ENCODE results near the gene NTRK3.

Gene NTRK3

DNA sequence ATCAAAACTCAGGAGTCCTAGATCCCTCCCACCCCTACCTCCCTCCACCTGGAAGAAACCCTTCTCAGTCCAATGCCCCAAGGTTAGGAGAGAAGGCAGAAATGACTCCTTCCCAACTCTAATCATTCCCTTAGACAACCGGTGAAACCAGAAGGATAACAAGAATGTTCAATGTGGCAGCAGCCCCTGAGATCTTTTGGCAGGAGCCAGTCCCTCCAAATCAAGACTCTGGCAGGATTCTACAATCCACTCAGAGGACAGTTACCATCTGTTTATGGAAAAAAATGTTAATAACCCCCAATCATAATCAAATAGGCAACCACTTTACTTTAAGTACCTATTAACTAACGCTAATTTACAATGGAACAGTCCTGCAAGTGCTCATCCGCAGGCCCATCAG lies 136.5 kb downstream of the NTRK3 start:
- no peak for DNase-seq (ENCODE audit: low read depth in 3 of 3)

DNA sequence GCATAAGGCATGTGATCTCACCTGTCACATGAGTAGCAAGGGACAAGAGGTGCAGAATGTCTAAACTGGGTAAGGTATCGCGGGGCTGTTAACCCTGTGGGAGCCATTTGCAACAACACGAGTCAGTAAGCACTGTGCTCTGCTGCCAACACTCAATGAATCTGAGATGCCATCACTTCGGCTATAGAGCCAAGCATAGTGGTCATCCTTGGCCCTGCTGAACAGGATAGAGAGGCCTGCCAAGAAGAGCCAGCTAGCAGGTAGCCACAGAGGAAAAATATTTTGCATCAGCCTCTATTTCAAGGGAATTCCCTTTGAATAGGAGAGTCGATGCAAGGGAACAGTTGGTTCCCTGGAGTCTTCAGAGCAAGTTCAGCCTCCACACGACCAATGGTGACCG lies 137.8 kb downstream of the NTRK3 start:
- no peak for DNase-seq (ENCODE audit: low read depth in 3 of 3)

DNA sequence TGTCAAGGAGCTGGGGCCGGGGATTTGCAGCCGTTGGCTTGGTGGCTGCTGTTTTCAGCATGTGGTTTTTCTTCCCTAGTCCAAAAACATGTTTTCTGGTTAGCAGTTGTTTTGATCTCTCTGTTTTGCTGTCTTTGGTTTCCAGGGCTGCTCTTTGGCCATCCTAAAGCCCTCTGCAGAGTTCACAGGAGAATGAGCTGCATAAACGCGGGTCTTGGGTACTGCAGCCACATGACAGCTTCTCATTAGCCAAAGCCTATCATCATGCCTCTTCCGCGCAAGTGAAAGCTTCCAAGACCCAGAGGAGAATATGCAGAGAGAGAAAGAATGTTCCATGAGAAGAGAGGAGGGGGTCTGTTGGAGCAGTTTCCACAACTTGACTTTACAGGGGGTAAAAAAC lies 138.5 kb downstream of the NTRK3 start:
- DNase-seq (ENCODE audit: low read depth in 3 of 3): no peak

DNA sequence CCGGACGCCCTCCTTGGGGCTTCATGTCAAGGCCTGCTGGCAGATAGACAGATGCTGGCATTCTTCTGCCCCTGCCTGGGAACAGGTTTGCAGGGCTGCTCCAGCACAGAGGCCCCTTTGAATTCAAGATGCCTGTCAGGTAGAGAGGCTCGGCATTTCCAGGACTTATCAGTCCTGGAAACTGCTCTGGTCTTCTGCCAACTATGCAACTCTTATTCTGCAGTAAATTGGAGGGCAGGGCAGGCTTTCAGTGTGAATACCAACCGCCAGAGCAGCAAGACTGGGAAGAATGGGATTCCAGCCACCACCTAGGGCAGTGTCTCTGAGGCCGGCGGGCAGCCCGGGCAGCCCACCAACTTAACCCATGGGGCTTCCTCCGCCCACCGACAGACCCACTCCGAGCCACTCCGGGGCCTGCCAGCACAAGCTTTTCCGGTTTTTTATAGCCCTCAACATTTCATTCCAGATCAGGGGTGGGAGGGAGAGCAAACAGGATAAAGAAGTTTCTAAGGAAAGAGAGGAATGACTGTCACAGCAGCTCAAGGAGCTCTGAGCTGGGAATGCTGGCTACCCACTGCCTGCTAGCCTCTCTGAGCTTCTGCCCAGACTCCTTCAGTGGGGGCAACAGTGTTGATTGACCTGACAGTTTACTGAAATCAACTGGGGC lies 140.9 kb downstream of the NTRK3 start:
- DNase-seq (ENCODE audit: low read depth in 3 of 3): no peak

DNA sequence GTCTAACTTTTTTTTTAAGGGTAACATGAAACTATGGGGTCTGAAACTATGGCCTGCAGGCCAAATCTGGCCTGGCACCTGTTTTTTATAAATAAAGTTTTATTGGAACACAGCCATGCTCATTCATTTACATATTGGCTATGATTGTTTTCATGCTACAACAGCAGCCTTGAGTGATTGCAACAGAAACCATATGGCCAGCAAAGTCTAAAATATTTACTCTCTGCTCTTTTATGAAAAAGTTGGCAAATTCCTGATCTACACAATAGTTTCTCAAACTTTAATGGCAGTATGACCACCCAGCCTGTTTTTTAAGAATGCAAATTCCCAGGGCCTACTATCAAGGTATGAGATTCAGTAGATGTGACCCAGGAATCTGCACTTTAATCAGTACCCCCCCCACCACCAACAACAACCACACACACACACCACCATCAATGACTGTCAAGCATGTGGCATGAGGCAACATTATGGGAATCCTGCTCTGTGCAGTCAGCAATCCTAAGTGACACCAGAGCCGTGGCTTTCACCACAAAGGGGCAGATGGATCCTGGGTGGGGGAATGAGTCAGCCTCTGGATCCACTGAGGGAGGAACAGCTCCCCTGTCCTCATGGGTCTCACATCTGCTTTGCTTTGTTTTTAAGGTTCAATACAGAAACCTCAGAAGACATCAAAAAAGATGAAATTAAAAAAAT lies 142.8 kb downstream of the NTRK3 start:
- DNase-seq (ENCODE audit: low read depth in 3 of 3): no peak

DNA sequence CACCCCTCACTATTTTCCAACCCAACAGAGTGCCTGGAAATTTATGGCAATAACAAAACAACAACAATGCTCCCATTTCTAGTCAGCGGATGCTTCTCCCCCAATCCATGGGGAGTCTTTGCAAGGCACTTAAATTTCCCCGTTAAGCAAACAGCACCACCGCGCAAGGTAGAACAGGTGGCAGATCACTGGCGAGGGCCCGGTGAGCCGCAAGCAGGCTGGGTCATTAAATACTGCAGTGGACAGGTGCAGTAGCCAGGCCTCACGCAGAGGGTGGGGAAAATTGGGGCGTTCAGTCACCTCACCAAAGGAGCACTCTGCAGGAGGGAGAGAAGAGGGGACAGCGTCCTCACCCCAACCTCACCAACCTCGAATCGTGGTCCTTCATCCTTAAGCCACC lies 147.5 kb downstream of the NTRK3 start:
- no peak for DNase-seq (ENCODE audit: low read depth in 3 of 3)

DNA sequence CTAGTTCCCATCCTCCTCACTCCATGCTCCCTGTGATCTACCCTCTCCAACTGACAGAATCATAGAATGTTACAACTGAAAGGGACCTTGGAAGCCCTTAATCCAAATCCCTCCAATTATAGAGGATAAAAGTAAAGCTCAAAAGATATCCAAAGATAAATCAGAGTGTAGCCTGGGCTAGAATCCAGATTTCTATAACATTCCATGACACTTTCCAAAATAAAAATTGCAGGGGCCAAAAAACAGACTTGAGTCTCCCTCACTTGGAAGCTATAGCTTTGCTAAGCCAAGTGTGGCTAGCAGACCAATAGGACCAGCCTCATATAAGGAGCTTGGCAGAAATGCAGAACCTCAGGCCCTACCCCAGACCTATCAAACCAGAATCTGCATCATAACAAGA lies 148.1 kb downstream of the NTRK3 start:
- DNase-seq (ENCODE audit: low read depth in 3 of 3): no peak

DNA sequence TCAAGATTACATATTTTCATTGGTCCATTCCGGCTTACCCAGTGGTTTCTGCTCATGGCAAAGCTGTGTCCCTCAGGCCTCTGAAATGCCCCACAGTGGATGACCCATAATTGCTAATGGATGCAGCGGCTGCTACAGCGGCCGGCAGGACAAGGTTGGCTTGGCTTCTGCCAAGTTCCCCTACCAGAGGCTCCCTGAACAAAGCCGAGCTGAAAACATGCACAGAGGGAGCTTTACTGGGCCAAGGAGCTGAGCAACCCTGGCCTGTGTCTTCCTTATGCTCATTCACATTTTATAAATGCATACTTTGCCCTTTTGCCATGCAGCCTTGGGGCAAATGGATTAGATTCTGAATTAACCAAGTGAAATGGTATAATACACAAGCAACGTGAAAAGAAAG lies 150.5 kb downstream of the NTRK3 start:
- DNase-seq (ENCODE audit: low read depth in 3 of 3): no peak

DNA sequence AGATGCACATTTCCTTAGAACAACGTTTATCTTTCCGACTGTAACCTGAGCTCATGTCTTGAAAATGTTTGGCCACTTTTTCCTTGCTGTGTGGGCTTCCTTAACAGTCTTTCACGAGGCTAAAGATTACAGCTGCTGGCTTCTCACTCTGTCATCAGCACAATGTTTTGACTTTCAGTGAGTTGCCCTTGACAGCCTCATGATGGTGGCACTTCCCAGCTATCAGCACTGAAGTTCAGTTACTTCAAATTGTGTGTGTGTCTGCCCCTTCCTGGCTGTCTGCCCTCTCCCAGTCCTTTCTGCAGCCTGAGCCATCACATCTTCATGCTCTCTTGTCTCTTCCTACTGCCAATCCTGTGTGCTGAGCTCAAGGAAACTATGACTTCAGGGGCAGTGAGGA lies 152.2 kb downstream of the NTRK3 start:
- no peak for DNase-seq (ENCODE audit: low read depth in 3 of 3)

DNA sequence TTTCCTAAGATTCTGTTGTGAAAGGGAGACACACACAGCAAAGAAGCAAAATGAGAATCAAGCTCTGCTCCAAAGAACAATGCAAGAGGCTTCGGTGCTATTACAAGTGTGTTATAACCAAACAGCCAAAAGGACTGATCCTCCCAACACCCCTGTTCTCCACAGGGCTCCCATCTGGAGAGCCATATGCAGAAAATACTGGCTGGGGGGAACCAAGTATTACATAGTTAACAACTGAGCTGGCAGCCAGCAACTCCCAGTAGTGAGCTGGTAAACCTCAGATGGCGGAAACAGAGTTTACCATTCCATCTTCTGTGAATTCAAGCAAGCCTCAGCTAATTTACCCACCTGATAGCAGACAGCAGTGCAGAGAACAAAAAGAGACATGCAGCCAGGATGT lies 156.4 kb downstream of the NTRK3 start:
- no peak for DNase-seq (ENCODE audit: low read depth in 3 of 3)

DNA sequence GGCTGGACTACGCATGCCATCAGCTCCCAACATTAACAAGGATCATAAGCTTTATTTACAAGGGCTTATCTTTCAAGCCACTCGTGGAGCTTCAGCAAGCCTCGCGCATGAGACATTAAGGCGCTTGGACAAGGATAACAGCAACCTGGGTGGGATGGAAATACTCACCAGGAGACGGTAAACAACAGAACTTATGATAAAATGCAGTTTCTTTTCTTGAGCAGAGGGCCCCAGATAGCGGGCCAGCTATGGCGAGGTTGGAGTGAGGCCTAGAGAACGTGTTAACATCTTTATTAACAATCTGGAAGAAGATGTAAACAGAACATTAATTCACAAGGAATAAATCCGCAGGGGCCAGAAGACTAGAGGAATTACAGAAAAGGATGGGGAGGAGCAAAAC lies 158.2 kb downstream of the NTRK3 start:
- no peak for DNase-seq (ENCODE audit: low read depth in 3 of 3)

DNA sequence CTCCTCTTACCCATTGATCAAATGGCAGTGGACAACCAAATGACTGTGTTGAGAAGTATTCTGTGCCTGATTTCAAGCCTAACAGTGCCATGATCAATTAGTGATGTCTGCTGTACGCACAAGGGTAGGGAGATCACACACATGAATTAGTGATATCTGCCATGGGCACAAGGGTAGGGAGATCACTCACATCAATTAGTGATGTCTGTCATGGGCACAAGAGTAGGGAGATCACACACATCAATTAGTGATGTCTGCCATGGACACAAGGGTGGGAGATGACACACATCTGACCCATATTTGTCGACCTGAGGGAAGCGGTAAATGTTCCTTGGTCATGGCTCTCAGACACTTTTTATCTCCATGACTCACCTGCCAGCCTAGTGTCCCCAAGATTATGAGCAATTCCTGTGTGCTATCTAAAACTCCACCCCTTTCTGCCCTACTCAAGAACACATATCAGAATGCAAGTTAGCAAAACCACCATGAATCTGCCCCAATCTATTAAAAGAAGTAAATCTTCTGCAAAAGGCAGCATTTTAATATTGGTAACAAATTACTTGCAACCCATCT lies 165.0 kb downstream of the NTRK3 start:
- DNase-seq (ENCODE audit: low read depth in 3 of 3): no peak

DNA sequence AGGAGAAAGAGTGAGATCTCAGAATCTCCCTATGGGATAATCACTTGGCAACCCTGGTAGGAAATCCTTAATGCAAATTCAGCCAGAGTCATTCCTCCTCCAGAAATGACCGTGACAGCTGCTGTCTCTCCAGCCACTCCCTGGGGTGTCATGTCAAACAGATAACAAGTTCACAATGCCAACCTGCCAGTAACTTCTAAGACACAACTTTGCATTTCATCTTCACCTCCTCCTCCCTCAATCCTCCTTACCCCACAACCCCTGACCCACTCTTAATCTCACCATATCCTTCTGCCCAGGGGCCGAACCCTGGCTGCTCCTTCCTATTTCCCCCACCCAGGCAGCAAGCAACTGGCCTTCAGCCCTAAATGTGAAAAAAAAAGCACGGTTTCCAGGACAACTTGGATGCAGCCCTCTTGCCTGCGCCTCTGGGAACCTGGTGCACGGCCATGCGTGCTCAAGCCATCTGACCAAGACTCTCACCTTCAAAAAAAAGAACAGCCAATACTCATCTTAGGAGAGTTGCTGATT lies 166.0 kb downstream of the NTRK3 start:
- no peak for DNase-seq (ENCODE audit: low read depth in 3 of 3)

DNA sequence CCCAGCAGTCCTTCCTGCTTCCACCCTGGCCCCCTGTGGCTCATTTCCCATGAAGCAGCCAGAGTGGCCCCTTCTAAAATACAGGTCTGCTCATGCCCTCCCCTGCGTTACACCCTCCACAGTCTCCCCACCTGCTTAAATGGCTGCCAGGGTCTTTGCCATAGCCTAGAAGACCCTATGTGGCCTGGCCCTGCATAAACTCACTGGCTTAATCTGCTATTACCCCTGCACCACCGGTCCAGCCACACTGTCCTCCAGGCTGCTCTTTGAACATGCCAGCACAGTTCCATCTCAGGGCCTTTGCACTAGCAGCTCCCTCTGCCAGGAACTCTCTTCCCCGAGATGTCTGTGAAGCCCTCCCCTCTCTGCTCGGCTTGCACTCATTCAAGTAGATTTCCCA lies 166.8 kb downstream of the NTRK3 start:
- no peak for DNase-seq (ENCODE audit: low read depth in 3 of 3)

DNA sequence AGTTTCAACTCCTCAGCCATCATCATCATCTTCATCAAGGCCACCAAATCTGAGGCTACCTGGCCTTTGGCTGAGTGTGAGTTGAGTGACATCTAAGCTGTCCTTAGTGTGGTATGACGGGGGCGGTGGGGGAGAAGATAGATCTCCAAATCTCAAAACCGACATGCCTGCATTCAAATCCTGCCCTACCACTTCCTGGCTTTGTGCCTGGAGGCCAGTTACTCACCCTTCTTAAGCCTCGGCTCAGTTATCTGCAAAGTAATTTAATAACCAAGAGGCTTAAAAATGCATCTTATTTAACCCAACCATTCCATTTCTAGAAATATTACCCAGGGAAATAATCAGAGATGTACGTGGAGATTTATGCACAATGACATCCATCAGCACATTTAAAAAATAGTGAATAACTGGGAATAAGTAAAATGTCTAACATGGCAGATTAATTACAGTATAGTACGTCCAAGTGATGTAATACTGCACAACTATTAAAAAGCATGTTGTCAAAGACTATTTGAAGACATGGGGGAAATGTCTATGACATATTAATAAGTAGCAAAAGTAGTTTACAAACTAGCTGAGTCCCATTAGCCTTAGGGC lies 167.4 kb downstream of the NTRK3 start:
- no peak for DNase-seq (ENCODE audit: low read depth in 3 of 3)

DNA sequence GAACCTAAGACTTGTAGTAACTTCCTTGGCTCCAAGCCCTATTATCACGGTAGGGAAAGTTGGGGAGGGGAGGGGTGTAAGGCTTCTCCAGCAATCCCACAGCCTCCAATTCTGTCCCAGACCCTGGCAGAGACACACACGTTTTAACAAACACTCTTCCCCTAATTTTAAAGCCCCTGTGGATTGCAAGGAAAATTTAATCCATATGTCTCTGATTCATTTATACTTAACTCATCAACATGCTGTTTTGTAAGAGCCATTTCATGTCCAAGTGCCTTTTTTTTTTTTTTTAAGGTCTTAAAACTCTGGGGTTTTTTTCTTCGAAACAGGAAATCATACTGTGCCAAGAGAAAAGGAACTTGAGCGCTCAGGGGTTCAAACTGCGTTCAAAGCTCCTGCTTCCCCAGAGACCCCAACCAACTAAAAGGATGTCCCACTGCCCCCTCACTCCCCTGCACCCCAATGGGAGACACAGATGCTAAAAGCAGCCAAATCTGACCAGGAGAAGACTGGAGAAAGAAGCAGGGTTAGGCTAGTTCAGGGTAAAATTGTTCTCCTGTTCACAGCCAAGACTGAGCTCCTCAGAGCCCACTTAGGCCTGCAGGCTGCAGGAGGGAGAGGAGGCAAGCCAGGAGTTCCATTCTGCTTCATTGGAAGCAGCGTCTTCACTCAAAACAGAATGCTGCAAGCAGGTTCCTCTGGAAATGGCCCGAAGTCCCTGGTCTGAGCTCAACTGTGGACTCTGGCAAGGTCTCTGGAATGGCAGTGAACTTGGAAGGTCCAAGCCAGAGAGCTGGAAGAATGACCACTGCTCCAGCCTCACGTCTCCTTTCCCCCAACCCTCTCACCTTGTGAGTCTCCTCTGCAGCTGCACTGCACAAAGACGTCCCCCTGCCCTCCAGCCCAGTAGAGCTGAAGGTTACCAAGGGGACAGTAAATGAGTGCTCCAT lies 172.5 kb downstream of the NTRK3 start:
- DNase-seq (ENCODE audit: low read depth in 3 of 3): no peak

DNA sequence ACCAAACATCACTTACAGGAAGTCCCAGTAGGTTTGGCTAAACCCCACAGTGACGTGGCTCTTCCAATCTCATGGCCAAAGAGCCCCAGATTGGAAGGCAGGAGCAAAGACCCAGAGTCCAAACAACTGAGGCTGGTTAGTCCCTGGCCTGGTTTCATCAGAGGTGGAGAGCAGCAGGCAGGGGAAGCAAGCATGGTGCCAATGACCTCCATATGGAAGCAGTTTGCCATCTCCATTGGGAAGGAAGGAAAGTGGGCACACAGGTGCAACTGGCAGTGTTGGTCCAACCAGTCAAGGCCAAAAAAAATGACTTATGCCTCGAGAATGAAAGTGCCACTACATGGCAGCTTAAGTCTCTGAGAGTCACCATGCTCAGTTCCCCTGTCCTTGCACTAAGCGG lies 175.9 kb downstream of the NTRK3 start:
- no peak for DNase-seq (ENCODE audit: low read depth in 3 of 3)

DNA sequence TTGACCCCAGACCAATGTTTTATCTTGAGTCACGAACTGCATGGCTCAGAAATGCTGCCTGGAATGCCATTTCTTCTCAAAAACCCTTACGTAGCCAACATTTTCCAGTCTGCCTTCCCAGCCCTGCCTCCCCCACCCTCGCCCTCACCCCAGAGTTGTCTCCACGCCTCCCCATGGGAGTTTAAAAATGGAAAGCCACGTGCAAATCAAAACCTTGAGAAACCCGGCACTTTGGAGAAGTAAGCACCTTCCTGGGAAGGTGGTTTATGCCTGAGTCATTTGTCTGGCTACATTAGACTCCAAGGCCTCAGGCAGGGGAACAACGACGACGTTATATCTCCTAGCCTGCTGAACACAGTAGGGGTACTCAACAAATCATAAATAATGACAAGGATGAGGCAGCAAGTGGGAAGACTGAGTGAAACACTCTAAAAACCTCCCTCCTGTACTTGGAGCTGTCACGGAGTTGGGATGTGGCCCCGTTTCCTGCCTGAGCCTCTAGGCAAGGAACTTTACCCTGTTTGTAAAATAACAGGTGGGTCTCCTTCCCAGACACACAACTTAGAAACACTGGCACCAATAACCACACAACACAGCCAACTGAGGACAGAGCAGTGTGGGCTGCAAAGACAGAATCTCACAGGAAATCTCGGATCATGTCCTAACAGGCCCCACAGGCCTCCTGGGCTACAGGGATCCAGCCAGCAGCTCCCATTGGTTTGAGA lies 179.1 kb downstream of the NTRK3 start:
- DNase-seq (ENCODE audit: low read depth in 3 of 3): no peak

DNA sequence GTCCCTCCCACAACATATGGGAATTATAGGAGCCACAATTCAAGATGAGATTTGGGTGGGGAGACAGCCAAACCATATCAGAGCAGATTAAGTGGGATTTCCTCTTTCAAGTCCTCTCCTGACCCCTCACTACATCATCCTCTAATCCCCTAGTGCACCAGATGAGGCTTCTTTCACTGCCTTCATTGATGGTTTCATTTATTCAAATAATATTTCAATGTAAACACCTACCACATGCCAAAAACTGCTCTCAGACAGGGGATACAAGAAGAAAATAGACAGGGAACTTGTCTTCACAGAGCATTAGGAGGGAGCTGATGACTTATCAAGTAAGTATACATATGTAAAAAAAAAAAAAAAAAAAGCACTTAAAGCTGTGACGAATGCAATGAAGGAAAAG lies 180.2 kb downstream of the NTRK3 start:
- DNase-seq (ENCODE audit: low read depth in 3 of 3): no peak

DNA sequence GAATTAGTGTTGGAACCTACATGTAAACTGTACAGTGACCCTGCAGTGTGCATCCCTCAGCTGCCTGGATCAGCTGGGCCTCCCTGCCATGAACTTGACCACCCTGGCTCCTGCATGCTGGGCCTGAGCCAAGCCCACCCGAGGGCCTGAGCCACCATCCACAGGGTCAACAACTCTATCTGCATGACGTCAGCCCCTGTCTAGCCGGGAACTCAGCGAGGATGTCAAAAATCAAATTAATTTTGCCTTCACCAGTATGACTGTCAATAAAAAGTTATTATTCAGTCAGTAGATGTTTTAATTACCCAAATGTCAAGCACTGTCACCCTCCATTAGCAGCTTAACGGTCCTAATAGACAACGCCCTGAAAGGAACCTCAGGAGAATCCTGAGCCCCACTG lies 181.4 kb downstream of the NTRK3 start:
- no peak for DNase-seq (ENCODE audit: low read depth in 3 of 3)

DNA sequence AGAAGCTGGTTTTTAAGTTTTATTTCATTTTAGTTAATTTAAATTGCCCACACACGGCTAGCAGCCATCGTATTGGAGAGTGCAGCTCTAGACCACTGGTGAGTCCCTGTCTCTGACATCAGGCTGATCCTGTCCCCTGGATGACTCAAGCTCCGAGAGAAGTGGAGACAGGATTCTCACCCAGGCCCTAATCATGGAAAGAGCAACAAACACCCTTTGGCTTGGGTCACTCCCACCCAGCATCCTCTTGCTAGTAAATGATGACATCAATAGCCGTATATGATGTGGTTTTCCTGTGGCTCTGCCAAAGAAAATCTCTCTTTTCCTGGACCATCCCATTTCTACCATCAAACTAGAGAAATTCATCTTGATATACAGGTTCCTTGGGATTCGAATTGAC lies 182.2 kb downstream of the NTRK3 start:
- no peak for DNase-seq (ENCODE audit: low read depth in 3 of 3)

Data from stimulated activated CD4-positive, alpha-beta T cell treated with anti-CD3 and anti-CD28 coated beads, TNF-alpha, amount 100 ng/mL, for 48 hours (primary cell).